T-helper 2 cell treated with Interferon-gamma antibody and Interleukin-4, amounts not matched to agents 5 μg/mL and 100 μg/mL, for 36 hours (primary cell): ENCODE results near the gene MANEAL.
A peak's percentile ranks its signal among the peaks of the same experiment; 100 is the strongest.

ENCODE experiments used
- DNase-seq: peaks from one replicate; pipeline ENCODE4 v3.0.0; 2021; ENCODE audit warnings: low spot score
- H3K27ac Mint-ChIP-seq: one replicate; pipeline ENCODE4 v1.8.0; 2021; ENCODE audit warnings: mild to moderate bottlenecking, mixed read lengths
- H3K27me3 Mint-ChIP-seq: one replicate; pipeline ENCODE4 v1.8.0; 2021; ENCODE audit warnings: low read depth, mixed read lengths
- H3K36me3 Mint-ChIP-seq: one replicate; pipeline ENCODE4 v1.8.0; 2021; ENCODE audit warnings: low read depth, mixed read lengths
- H3K4me1 Mint-ChIP-seq: one replicate; pipeline ENCODE4 v1.8.0; 2021; ENCODE audit warnings: low read depth, mixed read lengths
- H3K4me3 Mint-ChIP-seq: one replicate; pipeline ENCODE4 v1.8.0; 2022; ENCODE audit warnings: mild to moderate bottlenecking, moderate library complexity, mixed read lengths
- H3K9me3 Mint-ChIP-seq: one replicate; pipeline ENCODE4 v1.8.0; 2021; ENCODE audit warnings: mixed read lengths

The MANEAL gene

GRCh38 chr1:37807220-37807554 lies 13.5 kb downstream of the MANEAL start:
- Mint-ChIP-seq H3K27ac (peak overlapping the region; percentile 75), H3K27me3 (no peaks in the 10 kb centered on the region), H3K4me3 (peak overlapping the region; percentile 87), H3K4me1 (peaks cover 22% of the 10 kb centered on the region), H3K36me3 (peaks cover 45% of the 10 kb centered on the region), H3K9me3 (no peaks in the 10 kb centered on the region)
- DNase-seq: no peak

GRCh38 chr1:37807555-37808368 lies 14.1 kb downstream of the MANEAL start, which contains the start of the genes C1orf122 and YRDC:
Gene C1orf122 (plus strand): TSS chr1:37807790. CDS start chr1:37808405, 615 bp downstream.
Gene YRDC (minus strand): TSS chr1:37808208. CDS start chr1:37808180, 28 bp downstream.
- no peaks in the 10 kb centered on the region for H3K9me3 Mint-ChIP-seq
- peaks cover 39% of the 10 kb centered on the region for H3K36me3 Mint-ChIP-seq
- DNase-seq: peak; percentile 93
- peak within 1 kb of the TSS; percentile 94 for H3K4me3 Mint-ChIP-seq
- H3K27ac Mint-ChIP-seq: peak within 1 kb of the TSS; percentile 97
- H3K4me1 Mint-ChIP-seq: peaks cover 22% of the 10 kb centered on the region
- H3K27me3 Mint-ChIP-seq: no peaks in the 10 kb centered on the region

GRCh38 chr1:37808369-37809319 lies 15.0 kb downstream of the MANEAL start:
- H3K9me3 Mint-ChIP-seq: no peaks in the 10 kb centered on the region
- H3K36me3 Mint-ChIP-seq: peaks cover 34% of the 10 kb centered on the region
- peak; percentile 61 for DNase-seq
- H3K4me1 Mint-ChIP-seq: peaks cover 22% of the 10 kb centered on the region
- H3K4me3 Mint-ChIP-seq: peak overlapping the region; percentile 94
- H3K27ac Mint-ChIP-seq: peak overlapping the region; percentile 97
- H3K27me3 Mint-ChIP-seq: no peaks in the 10 kb centered on the region

GRCh38 chr1:37809942-37810341 lies 16.3 kb downstream of the MANEAL start:
- Mint-ChIP-seq H3K9me3 (no peaks in the 10 kb centered on the region), H3K36me3 (peaks cover 27% of the 10 kb centered on the region), H3K27me3 (no peaks in the 10 kb centered on the region), H3K4me3 (no peak overlapping the region), H3K4me1 (peaks cover 22% of the 10 kb centered on the region), H3K27ac (no peak overlapping the region)
- no peak for DNase-seq

GRCh38 chr1:37811027-37811655 lies 17.5 kb downstream of the MANEAL start:
- H3K4me1 Mint-ChIP-seq: peaks cover 21% of the 10 kb centered on the region
- peaks cover 20% of the 10 kb centered on the region for H3K36me3 Mint-ChIP-seq
- H3K4me3 Mint-ChIP-seq: no peak overlapping the region
- no peak overlapping the region for H3K27ac Mint-ChIP-seq
- H3K9me3 Mint-ChIP-seq: no peaks in the 10 kb centered on the region
- peak; percentile 60 for DNase-seq
- no peaks in the 10 kb centered on the region for H3K27me3 Mint-ChIP-seq

GRCh38 chr1:37813529-37814145 lies 20.0 kb downstream of the MANEAL start:
- Mint-ChIP-seq H3K4me1 (peaks cover 14% of the 10 kb centered on the region), H3K36me3 (peaks cover 16% of the 10 kb centered on the region), H3K27me3 (no peaks in the 10 kb centered on the region), H3K27ac (no peak overlapping the region), H3K9me3 (no peaks in the 10 kb centered on the region), H3K4me3 (no peak overlapping the region)
- no peak for DNase-seq

- no peaks in the 10 kb centered on the region for H3K9me3 Mint-ChIP-seq
- DNase-seq: no peak
- no peaks in the 10 kb centered on the region for H3K27me3 Mint-ChIP-seq
- peaks cover 18% of the 10 kb centered on the region for H3K36me3 Mint-ChIP-seq
- no peak overlapping the region for H3K27ac Mint-ChIP-seq
- H3K4me1 Mint-ChIP-seq: peaks cover 9% of the 10 kb centered on the region
- H3K4me3 Mint-ChIP-seq: no peak overlapping the region
Measured at GRCh38 chr1:37814252-37814651, 20.6 kb downstream of the MANEAL start.

- no peaks in the 10 kb centered on the region for H3K9me3 Mint-ChIP-seq
- no peaks in the 10 kb centered on the region for H3K27me3 Mint-ChIP-seq
- no peak overlapping the region for H3K27ac Mint-ChIP-seq
- H3K4me3 Mint-ChIP-seq: no peak overlapping the region
- peaks cover 34% of the 10 kb centered on the region for H3K36me3 Mint-ChIP-seq
- DNase-seq: no peak
- no peaks in the 10 kb centered on the region for H3K4me1 Mint-ChIP-seq
Measured at GRCh38 chr1:37817481-37817880, 23.8 kb downstream of the MANEAL start.

GRCh38 chr1:37821481-37821880 lies 27.8 kb downstream of the MANEAL start:
- Mint-ChIP-seq H3K27ac (no peak overlapping the region), H3K4me1 (peaks cover 6% of the 10 kb centered on the region), H3K9me3 (no peaks in the 10 kb centered on the region), H3K27me3 (no peaks in the 10 kb centered on the region), H3K36me3 (peaks cover 38% of the 10 kb centered on the region), H3K4me3 (no peak overlapping the region)
- DNase-seq: no peak

GRCh38 chr1:37822906-37823815 lies 29.5 kb downstream of the MANEAL start:
- H3K36me3 Mint-ChIP-seq: peaks cover 32% of the 10 kb centered on the region
- H3K27ac Mint-ChIP-seq: no peak overlapping the region
- no peak for DNase-seq
- H3K27me3 Mint-ChIP-seq: no peaks in the 10 kb centered on the region
- H3K9me3 Mint-ChIP-seq: no peaks in the 10 kb centered on the region
- H3K4me3 Mint-ChIP-seq: no peak overlapping the region
- H3K4me1 Mint-ChIP-seq: peaks cover 6% of the 10 kb centered on the region

- Mint-ChIP-seq H3K27ac (no peak overlapping the region), H3K4me3 (no peak overlapping the region), H3K27me3 (no peaks in the 10 kb centered on the region), H3K9me3 (no peaks in the 10 kb centered on the region), H3K4me1 (peaks cover 6% of the 10 kb centered on the region), H3K36me3 (peaks cover 37% of the 10 kb centered on the region)
- DNase-seq: no peak
Measured at GRCh38 chr1:37824001-37824400, 30.4 kb downstream of the MANEAL start.

- no peaks in the 10 kb centered on the region for H3K27me3 Mint-ChIP-seq
- H3K36me3 Mint-ChIP-seq: peaks cover 34% of the 10 kb centered on the region
- no peak overlapping the region for H3K27ac Mint-ChIP-seq
- no peak for DNase-seq
- no peak overlapping the region for H3K4me3 Mint-ChIP-seq
- peaks cover 6% of the 10 kb centered on the region for H3K4me1 Mint-ChIP-seq
- H3K9me3 Mint-ChIP-seq: no peaks in the 10 kb centered on the region
Measured at GRCh38 chr1:37825506-37825905, 31.9 kb downstream of the MANEAL start.
